CMK (cell line): Measurements from ENCODE around the gene TPST2.

Experiments
- DNase-seq: peaks from one replicate; pipeline ENCODE4 v3.0.0-alpha.2; 2010; ENCODE audit warnings: low read depth

TPST2 gene

GRCh38 chr22:26553056-26553752 lies 36.7 kb downstream of the TPST2 start:
- DNase-seq = no peak

GRCh38 chr22:26552466-26552865 lies 37.5 kb downstream of the TPST2 start:
- no peak for DNase-seq

GRCh38 chr22:26551568-26551967 lies 38.4 kb downstream of the TPST2 start:
- no peak for DNase-seq

GRCh38 chr22:26550498-26551033 lies 39.4 kb downstream of the TPST2 start:
- DNase-seq = no peak

GRCh38 chr22:26549902-26550497 lies 39.9 kb downstream of the TPST2 start:
- DNase-seq = no peak

GRCh38 chr22:26548984-26549383 lies 40.9 kb downstream of the TPST2 start:
- DNase-seq = no peak

- no peak for DNase-seq
Observed at GRCh38 chr22:26548303-26548702, 41.6 kb downstream of the TPST2 start.

GRCh38 chr22:26547837-26548236 lies 42.1 kb downstream of the TPST2 start:
- no peak for DNase-seq

GRCh38 chr22:26547426-26547825 lies 42.5 kb downstream of the TPST2 start:
- no peak for DNase-seq

GRCh38 chr22:26546282-26546681 lies 43.6 kb downstream of the TPST2 start:
- DNase-seq = no peak

GRCh38 chr22:26545827-26546226 lies 44.1 kb downstream of the TPST2 start:
- no peak for DNase-seq

- DNase-seq = no peak
Observed at GRCh38 chr22:26545385-26545784, 44.5 kb downstream of the TPST2 start.

GRCh38 chr22:26544489-26544888 lies 45.4 kb downstream of the TPST2 start:
- DNase-seq = no peak

- DNase-seq = no peak
Observed at GRCh38 chr22:26542831-26543230, 47.1 kb downstream of the TPST2 start.

- DNase-seq = no peak
Observed at GRCh38 chr22:26541167-26541819, 48.6 kb downstream of the TPST2 start.

GRCh38 chr22:26540119-26540518 lies 49.8 kb downstream of the TPST2 start:
- no peak for DNase-seq

- DNase-seq = no peak
Observed at GRCh38 chr22:26536762-26537134, 53.2 kb downstream of the TPST2 start.

- DNase-seq = no peak
Observed at GRCh38 chr22:26536056-26536761, 53.7 kb downstream of the TPST2 start.

- no peak for DNase-seq
Observed at GRCh38 chr22:26535603-26535908, 54.4 kb downstream of the TPST2 start.

- DNase-seq = no peak
Observed at GRCh38 chr22:26534874-26535602, 54.9 kb downstream of the TPST2 start.

GRCh38 chr22:26534171-26534855 lies 55.6 kb downstream of the TPST2 start:
- DNase-seq = no peak

GRCh38 chr22:26529345-26529744 lies 60.6 kb downstream of the TPST2 start:
- no peak for DNase-seq
